Superior temporal gyrus (tissue), 1 donor: ENCODE results near the gene LTB4R.
"Not testable (repeated sequence)": the region's sequence is repeated elsewhere in the genome, so short reads cannot be mapped to it uniquely, and the experiment has no call there.

Experiments
- DNase-seq: peaks from one replicate; pipeline ENCODE4 v3.0.0-alpha.2; 2016; ENCODE audit errors: extremely low spot score

The LTB4R gene

DNA sequence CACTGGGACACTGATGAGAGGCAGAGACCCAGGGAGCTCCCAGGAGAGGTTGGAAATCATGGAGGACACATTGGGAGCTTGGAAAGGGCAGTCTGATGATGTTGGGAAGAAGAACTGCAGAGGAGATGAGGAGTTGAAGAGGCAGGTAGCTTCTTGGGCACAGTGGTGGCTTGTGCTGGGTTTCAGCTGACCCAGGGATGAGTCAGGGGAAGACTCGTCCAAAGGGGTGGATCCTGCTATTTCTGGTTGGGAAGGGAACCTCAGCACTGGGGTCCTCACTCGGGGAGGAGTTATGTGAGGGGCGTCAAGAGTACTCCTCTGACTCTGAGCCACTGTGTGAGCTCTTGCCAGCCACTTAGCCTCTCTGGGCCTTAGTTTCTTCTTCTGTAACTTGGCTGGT is 12.0 kb downstream of the LTB4R start:
- no peak for DNase-seq

DNA sequence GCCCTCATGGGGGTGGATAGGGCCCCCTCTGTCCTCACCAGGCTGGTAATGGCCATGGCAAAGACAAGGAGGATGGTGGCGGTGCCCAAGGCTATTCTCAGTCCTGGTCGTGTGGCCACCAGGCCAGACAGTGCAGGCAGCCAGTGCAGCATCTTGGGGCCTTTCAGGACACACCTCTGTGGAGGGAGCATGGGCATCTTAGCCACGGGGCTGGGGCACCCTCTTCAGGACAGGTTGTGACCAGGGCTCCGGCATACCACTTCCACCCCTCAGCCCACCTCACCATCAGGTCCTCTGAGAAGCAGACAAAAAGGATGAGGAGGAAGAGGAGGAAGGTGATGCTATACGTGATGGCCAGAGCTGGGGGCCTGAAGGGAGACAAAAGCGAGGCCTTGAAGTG is 12.7 kb downstream of the LTB4R start:
- no peak for DNase-seq

DNA sequence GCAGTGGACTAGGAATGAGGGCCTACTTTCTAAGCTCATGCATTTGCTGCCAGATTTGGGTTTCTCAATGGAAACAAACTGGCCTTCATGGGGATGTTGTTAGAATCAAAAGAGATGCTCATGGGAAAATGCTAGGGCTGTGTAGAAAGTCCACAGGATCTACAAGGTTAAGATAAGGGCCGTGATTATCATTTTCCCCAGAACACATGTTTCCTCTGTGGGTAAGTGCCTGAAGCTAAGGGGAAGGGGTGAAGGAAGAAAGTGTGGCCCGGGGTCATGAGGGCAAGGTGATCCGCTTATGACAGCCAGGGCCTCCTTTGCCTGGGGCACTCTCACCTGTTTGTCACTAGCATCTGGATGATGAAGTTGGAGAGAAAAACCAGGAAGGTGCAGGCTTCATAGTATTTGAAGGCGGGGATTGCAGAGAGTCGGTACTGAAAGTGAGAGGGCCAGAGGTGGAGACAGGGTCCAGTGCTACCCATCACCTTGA is 13.8 kb downstream of the LTB4R start:
- no peak for DNase-seq

DNA sequence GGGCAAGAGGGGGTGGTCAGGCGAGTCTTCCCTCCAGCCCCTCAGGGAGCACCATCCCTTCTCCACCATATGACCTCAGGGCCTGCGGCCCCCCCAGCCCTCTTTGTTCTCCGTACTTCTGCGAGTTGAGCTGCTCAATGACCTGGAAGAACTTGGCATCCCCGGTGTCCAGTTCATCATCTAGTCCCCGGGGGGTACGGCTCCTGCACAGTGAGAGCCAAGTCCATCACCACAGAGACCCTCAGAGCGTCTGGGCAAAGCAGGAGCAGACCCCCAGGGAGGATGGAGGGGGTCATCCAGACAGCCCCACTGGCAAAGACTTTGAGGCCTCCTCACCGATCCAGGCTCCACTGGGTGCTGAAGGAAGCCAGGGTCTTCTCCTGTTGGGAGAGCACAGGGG is 14.7 kb downstream of the LTB4R start:
- DNase-seq, result no peak

DNA sequence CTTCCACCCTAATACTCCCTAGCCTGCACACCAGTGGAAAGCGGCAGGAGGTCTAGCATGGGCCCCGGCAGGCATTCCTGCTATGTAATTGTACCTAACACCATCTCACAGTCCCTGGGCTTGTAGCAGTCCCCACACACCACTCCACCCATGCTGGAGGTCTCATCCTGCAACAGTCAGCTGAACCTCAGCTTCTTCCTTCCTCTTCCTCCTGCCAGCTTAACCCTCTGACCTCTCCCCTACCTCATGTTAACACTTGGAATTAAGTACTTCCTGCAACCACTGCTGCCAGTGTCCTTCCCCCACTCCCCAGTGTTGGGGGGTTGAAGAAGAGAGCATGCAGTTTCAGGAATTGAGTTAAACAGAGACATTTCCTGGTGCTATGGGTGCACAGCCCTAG is 16.0 kb downstream of the LTB4R start:
- DNase-seq, result no peak

DNA sequence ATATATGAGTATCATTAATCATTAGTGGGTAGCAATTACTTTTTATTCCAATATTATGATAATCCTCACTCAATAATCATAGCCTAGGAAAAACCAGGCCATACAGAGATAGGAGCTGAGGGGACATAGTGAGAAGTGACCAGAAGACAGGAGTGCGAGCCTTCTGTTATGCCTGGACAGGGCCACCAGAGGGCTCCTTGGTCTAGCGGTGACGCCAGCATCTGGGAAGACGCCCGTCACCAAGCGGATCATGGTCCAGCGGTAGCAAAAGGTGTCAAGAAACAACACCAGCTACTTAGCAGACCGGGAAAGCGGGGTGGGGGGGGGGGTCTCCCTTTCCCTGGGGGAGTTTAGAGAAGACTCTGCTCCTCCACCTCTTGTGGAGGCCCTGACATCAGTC is 16.6 kb downstream of the LTB4R start:
- not testable (repeated sequence) for DNase-seq

DNA sequence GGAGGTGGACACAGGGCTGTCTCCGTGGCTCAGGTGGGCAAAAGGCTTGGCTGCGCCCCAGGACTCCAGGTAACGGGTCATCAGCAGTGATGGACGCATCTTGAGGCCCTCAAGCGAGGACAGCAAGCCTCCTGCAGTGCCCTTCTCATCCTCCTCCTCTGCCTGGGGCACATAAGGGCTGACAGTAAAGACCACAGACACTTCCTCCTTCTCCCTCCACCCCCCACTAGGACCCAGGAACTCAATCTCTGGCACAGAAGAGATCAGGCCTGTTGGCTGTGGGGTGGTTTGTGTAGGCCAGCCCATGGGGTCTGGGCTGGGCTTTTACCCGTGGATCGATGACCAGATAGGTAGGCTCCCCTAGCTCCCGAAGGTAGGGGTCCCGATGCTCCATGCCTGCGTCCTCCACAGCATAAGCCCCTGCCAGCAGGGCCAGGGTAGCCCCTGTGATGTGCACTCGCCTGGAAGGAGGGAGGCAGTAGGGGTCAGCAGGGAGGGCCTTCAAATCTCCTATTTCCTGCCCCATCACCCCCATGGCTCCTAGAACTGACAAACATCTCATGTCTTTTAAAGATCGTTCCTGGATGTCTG is 17.9 kb downstream of the LTB4R start:
- no peak for DNase-seq

DNA sequence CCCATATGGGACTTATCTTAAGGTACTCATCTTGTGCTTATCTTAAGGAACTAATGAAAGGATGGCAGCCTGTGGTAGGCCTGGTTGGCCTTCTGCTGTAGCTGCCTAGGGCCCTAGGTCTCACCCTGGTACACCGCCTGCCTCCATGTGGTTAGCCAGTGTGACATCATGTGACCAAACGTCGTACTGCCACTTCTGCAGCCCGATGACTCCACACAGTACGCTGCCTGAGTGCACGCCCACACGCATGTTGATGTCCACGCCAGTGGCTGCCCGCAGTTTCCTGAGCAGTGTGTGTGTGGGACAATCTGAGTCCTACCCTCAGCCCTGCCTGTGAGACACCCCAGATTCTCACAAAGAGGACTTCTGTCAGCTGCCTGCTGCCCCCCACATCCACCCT is 18.4 kb downstream of the LTB4R start:
- no peak for DNase-seq

DNA sequence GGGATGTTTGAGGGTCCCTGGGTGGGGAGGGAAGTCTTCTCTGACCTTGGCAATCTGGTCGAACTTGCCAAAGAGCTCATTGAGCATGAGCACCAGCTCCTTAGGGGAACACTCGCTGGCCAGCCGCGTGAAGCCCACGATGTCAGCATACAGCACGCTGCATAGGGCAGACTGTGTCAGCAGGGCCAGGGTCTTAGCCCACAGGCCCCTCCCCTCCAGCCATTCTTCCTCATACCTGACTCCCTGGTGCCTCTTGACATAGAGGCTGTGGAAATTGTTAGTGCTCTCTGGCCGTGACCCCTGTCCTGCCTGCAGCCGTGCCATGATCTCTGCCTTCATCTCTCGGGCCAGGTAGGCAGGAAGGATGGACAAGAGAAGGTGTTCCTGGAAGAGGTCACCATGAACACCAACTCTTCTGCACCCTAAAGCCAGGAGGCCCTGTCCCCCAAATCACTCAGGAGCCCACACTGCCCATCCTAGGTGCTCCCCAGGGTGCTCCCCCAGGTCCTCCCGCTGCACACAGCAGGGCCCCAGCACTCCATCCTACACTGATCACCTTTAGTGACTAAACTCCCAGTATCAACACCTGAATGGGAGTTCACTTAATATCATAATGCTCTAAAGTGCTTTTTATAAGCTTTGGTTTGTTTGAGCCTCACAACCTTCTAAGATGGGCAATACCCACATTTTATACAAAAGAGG is 19.8 kb downstream of the LTB4R start:
- no peak for DNase-seq

DNA sequence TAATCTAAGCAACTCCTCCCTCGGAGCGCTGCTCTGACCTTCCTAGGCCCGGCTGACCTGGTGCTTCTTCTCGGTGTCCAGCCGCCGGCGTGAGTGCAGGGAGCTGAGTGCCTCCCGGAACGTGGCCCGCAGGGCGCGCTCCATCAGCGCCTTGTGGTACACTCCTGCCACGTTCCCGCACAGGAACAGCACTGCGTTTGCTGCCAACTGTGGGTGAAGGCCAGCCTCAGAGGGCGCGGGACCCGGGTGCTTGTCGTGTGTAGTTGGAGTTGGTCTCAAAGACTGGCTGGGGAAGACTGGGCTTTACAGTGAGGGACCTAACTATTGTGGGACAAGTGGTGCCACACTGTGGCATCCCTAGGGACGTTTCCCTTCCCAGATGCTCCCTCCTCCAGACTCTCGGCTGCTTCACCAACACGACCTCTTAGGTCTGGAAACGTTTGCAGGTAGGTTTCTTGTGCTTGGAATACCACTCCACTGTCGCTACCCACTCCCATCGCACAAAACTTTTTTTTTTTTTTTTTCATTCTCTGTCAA is 20.5 kb downstream of the LTB4R start:
- no peak for DNase-seq

DNA sequence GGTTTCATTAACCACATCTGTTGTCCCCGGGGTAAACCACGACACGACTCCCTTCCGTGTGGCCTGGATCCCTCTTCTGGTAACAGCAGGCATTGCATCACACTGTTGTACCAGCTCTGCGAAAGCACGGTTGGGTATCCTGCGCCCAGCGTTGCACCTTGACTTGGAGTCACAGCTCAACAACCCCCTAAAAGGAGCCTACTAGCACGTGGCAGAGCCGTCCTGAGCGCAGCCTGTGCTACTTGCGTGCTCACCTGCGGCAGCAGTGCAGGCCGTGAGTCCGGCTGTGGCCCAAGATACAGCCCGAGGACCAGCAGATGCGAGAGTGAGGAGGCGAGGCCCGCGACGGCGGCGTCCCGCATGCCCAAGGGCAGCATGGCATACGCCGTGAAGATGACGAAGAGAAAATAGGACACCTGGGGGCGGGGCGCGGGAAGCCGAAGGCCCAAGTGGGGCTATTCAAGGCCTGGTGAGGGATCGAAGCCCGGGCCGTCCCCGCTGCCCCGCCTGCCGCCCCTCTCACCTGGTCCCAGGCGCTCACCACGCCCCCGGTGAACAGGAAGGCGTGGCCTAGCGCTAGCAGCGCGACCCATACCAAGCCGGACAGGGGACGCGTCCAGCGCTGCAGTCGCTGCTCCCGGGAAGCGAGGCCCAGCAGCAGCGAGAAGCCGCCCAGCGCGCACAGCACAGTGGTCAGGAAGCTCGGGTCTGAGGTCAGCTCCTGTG is 21.1 kb downstream of the LTB4R start:
- peak; percentile 73 for DNase-seq

DNA sequence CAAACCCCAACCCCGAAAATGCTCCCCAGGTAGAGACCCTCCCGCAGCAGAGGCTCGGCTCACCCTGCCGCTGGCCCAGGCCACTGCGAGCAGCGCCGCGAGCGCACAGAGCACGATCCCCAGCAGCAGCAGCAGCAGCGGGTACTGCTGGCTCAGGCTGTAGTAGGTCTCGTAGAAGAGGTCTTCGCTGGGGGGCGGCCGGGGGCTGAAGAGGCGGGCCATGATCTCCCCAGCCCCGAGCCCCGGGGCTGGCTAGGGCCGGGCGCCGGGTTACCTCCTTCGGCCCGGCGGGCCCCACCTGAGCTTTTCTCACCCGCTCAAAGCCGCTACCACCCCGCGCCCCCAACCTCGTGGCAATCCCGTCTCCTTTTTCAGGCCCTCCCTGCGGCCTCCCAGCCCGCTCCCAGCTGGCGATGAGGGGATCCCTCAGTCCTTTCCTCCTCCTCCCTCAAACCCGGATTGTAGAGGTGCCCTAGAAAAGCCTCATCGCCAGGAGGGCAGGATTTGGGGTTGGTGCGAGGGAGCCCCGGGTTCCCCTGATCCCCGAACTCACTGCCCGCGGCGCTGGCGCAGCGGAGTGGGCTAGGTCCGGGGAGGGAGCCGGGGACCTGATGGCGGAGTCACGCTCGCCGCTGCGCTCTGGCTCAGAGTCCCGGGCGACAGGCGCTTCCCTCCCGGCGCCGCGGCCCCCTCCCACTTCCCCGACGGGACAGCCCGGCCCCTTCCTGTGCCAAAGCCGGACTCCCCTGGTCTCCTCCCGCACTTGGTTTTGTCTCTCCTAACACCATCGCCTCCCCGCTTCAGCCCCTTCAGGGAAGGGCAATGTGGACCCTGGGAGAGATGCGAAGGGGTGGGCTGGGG is 23.4 kb downstream of the LTB4R start, which contains the start of gene ADCY4:
Gene ADCY4, minus strand, starts transcription at position 641 of the 861 bp plus-strand sequence. Its CDS starts 419 bp downstream, at position 222.
- no peak for DNase-seq

DNA sequence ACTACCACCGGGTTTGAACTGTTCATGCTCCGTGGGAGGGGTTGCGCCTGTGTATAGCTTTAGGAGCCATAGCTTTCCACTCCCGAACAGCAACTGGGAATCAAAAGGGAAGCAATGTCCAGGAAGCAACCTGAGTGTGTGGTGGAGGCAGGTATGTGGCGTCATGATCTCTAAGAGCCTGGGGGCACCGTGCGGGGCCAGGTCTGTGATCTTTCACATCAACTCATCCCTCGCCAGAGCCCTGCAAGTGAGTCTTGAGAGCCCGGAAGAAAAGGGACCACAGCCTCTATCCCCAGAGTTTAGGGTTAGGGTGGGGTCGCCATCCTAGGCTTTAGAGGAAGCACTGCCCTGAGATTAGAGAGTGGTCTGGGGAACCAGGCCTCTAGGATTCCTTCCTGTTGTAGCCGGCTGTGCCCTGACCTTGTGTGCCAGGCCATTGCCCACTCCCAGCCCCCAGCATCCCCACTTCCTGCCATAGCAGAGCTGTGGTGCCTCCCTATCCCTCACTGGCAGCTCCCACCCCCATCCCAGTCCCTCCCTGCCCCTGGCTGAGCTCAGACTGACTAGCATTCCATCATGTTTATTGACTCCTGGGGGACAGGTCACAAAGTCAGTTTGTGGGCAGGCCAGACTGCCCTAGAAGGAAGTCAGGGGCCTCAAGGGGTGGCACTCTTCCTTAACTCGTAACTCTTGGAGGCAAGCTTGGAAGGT is 24.3 kb downstream of the LTB4R start:
- no peak for DNase-seq

DNA sequence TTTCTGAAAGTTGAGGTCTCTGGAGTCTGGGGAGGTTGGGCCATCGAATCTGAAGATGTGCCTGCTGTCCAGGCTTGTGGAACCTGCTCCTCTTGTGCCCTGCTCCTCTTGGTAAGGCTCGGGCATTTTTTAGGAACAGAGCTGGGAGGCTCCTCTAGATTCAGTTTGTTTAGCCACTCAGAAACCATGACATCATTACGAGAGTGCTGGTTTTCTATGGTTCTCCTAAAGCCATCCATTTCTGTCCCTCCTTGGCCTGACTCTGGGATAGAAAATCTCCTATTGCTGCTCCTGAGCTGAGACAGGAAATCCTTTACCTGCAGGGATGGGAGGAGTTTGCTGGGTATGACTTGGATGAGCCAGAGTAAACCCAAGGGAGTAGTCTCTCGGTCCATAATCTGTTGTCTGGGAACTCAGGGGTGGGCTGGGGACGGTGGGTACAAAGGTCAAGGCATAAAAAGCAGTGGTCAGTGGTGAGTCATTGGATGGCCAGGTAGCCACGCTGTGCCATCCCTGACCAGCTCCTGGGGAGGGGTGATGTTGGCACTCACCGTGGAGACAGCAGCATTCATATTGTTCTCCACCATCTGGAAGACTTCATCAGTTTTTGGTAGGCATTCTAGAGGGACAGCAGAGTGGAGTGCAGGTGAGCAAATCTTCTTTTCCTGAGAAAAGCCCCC is 26.0 kb downstream of the LTB4R start:
- no peak for DNase-seq

DNA sequence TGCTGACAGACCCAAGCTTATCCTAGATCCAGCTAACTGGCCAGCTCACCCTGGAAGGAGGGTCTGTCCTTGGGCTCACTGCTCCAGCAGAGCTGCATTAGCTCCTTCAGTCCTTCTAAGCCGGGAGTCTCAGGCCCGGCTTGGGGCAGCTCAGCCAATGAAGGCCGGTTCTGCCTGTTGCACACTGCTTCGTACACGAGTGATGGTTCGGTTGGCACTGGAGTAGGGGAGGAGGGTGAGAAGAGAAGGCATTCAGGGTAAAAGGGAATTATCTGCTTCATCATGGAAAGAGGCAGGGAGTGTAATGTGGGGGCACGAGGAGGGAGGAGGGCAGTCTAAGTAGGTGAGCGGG is 26.5 kb downstream of the LTB4R start:
- DNase-seq, result no peak

DNA sequence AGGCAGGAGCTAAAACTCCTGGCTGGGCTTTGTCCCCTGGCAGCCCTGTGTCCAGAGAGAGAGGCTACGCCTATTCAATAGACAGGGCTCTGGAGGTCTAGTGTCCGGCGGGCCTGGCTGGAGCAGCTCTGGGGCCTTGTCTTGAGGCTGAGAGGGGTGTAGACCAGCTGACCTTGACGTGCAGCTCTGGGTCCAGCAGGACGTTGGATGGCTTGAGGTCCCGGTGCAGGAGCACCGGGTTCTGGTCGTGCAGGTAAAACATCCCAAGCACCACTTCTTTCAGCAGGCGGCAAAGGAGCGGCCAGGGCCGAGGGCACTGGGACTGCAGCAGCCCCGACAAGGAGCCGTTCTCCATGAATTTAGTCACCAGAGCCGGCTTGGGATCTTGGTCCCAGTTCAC is 27.5 kb downstream of the LTB4R start:
- DNase-seq, result no peak

DNA sequence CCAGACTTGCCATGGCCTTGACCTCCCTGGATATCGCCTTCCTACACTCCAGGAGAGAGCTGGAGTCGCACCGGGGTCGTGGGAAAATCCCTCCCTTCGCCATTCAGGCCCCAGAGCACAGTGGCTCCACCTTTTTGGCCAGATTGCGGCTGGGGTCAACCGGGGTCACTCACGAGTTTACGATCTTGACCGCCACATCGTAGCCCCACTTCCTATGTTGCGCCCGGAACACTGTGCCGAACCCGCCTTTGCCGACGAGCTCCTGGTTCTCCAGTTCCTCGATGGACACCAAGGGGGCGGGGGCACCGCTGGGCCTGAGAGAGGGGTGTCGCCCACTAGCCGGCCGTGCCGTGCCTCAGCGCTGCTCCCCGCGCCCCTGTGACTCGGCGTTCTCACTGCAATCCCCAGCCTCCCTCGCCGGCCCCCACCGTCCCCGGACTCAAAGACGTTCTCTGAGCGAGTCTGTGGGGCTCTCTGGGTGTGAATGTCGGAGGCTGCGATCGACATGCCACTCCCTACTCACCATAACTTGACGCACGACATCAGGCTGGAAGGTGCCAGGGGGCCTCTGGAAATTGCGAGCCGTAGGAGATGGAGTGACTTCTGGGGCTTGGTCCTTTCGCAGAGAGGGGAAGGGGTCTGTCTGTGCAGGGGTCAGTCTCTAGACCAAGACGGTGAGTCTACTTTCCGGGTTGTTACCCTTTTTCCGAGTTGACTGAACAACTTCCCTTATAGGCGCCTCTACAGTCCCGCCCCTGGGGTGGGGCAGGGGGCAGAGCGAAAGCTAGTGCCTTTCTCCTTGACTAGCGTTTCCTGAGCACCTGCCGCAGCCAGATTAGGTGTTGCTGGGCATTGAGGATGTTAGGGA is 28.2 kb downstream of the LTB4R start, which contains the start of gene RIPK3:
Gene RIPK3, minus strand, starts transcription at position 708 of the 868 bp plus-strand sequence. Its CDS starts 165 bp downstream, at position 543.
- DNase-seq, result no peak

DNA sequence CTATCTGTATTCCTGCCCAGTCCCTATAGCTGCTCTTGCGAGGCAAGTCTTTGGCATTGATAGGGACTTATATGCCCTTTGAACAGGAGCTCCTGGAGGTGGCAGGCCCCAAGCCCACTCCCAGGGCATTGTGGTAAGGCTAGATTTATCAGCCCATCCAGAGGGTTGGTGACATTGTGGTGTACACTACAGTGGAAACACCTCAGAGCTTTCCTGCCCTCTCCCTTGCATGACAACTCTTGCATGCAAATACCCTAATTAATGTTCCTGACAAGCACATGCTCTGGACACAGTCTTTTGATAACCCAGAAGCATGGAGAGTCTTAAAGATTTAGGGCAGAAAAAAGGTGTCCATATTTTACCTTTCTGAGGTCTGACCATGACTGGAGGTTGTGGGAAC is 29.3 kb downstream of the LTB4R start:
- DNase-seq, result no peak

DNA sequence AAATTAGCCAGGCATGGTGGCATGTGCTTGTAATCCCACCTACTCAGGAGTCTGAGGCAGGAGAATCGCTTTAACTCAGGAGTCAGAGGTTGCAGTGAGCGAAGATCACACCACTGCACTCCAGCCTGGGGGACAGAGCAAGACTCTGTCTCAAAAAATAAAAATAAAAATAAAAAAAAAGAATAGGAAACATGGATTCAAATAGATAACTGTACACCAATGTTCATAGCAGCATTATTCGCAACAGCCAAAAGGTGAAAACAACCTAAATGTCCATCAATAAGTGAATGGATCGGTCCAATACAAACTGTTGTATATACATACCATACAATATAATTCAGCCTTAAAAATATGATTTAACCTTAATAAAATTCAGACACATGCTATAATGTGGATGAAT is 31.6 kb downstream of the LTB4R start:
- no peak for DNase-seq
